ENCODE results near the gene PCCA. TPM values are rescaled to one million over a fixed set of nuclear protein-coding genes. Genes with fewer than 3 reads are reported as not detected.

The PCCA gene, protein sequence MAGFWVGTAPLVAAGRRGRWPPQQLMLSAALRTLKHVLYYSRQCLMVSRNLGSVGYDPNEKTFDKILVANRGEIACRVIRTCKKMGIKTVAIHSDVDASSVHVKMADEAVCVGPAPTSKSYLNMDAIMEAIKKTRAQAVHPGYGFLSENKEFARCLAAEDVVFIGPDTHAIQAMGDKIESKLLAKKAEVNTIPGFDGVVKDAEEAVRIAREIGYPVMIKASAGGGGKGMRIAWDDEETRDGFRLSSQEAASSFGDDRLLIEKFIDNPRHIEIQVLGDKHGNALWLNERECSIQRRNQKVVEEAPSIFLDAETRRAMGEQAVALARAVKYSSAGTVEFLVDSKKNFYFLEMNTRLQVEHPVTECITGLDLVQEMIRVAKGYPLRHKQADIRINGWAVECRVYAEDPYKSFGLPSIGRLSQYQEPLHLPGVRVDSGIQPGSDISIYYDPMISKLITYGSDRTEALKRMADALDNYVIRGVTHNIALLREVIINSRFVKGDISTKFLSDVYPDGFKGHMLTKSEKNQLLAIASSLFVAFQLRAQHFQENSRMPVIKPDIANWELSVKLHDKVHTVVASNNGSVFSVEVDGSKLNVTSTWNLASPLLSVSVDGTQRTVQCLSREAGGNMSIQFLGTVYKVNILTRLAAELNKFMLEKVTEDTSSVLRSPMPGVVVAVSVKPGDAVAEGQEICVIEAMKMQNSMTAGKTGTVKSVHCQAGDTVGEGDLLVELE
- total RNA-seq: 8.6 and 9.7 TPM in 2 replicates

DNA sequence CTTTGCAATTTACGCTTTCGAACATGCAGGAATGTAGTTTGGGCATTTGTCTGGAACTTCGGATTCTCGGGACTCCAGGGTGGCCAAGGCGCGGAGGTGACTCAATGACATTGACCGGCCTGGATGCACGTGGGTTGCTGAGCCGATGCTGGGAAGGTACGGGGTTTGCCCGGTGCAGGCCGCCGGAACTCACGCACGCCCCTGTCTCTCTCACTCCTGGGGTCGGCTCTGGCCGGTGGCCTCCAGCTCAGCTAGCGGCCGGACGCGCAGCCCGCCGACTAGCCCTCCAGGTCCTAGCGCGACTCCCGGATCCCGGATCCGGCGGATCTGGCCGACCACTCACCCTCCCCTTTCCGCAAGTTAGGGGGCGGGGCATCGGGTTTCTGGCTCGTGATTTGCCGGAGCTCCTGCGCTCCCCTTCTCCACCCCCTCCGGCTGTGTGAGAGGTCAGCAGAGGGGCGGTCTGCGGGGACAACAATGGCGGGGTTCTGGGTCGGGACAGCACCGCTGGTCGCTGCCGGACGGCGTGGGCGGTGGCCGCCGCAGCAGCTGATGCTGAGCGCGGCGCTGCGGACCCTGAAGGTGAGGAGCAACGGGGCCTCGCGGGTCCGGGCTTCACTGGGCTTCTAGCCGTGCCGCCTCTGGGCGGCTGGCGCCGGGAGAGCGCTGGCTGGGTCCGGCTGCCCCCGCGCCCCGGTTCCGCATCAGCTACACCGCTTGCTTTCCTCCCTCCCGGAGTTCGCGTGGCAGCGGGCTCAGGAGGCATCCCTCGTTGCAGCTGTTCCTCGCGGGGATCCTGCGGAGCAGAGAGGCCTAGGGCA, at the start of gene PCCA:
Gene PCCA, plus strand, starts transcription at position 450 of the 821 bp plus-strand sequence. Its CDS starts 28 bp downstream, at position 478.
- Mint-ChIP-seq H3K27ac (peak within 1 kb of the TSS; percentile 87), H3K4me3 (peak within 1 kb of the TSS; percentile 92), H3K9me3 (no peaks in the 10 kb centered on the region), H3K36me3 (ENCODE audit: low read depth) (peaks cover 9% of the 10 kb centered on the region), H3K27me3 (ENCODE audit: insufficient read depth) (peaks cover 8% of the 10 kb centered on the region), H3K4me1 (ENCODE audit: low read depth) (peaks cover 24% of the 10 kb centered on the region)
- intact Hi-C loops (cut with micrococcal nuclease): loop anchor here (1.0 to 5.0 kb wide), 9 partner anchors 44 to 727 kb away; partner anchors contain the start of genes GGACT and TMTC4
- peak; percentile 80 for DNase-seq (ENCODE audit: low spot score)

DNA sequence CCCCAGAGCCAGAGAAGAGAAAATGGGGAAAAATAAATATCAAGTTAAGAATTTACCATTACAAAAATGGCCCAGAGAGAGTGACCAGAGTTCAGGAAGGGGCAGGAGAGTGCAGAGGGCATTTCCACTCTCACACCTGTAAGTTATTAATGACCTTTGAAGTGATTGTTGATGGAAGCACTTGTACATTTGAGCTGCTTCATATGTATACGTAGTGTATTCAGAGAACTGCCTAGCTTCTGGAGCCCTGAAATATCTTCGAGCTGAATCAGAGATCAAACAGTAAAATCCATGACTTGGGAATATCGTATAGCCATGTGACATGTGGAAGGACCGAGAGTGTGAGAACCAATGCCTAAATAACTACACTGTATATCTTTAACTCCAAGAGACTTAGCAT, 49.2 kb upstream of the PCCA start:
- Mint-ChIP-seq H3K4me1 (ENCODE audit: low read depth) (no peaks in the 10 kb centered on the region), H3K9me3 (no peaks in the 10 kb centered on the region), H3K27ac (no peak overlapping the region), H3K27me3 (ENCODE audit: insufficient read depth) (peaks cover 11% of the 10 kb centered on the region), H3K4me3 (no peak overlapping the region), H3K36me3 (ENCODE audit: low read depth) (no peaks in the 10 kb centered on the region)
- intact Hi-C loops (cut with micrococcal nuclease): no loop called here
- no peak for DNase-seq (ENCODE audit: low spot score)

DNA sequence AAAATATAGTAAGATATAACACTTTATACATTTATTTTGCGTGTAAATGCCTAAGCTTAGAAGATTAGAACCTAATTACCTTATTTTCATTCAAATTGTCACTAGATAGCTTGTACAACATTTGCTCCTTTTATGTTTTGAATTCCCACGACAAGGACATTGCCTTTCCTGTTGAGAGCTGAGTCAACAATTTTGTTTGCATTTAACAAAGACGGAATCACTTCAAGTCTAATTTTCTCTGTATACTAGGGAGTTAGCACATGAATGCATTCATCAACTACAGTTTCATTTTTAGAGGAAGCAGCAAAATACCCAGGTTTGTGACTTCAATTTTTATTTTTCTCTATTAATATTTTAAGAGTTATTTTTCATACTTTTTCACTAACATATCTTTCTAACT, 48.7 kb upstream of the PCCA start:
- intact Hi-C loops (cut with micrococcal nuclease): no loop called here
- H3K4me1 Mint-ChIP-seq (ENCODE audit: low read depth): no peaks in the 10 kb centered on the region
- H3K27me3 Mint-ChIP-seq (ENCODE audit: insufficient read depth): peaks cover 11% of the 10 kb centered on the region
- no peak overlapping the region for H3K27ac Mint-ChIP-seq
- no peak for DNase-seq (ENCODE audit: low spot score)
- no peaks in the 10 kb centered on the region for H3K9me3 Mint-ChIP-seq
- no peak overlapping the region for H3K4me3 Mint-ChIP-seq
- H3K36me3 Mint-ChIP-seq (ENCODE audit: low read depth): no peaks in the 10 kb centered on the region

DNA sequence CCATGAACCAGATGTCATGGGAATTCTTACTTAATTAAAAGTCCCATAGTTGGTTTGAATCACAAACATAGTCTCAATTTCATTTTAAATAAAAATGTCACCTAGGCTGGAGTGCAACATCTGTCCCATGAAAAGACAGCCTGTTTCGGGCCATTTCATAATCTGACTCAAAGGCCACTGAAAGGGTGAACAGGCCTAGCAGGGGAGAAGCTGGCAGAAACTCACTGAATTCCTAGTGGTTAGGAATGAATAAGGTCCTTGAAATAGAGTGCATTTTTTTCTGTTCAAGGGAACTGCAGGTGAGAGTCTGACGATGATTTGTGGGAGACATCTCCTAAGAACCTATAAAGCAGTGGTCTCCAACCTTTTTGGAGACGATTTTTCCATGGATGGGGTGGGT, 44.0 kb upstream of the PCCA start:
- intact Hi-C loops (cut with micrococcal nuclease): no loop called here
- H3K27me3 Mint-ChIP-seq (ENCODE audit: insufficient read depth): peaks cover 6% of the 10 kb centered on the region
- H3K4me1 Mint-ChIP-seq (ENCODE audit: low read depth): no peaks in the 10 kb centered on the region
- no peaks in the 10 kb centered on the region for H3K36me3 Mint-ChIP-seq (ENCODE audit: low read depth)
- no peaks in the 10 kb centered on the region for H3K9me3 Mint-ChIP-seq
- no peak for DNase-seq (ENCODE audit: low spot score)
- no peak overlapping the region for H3K27ac Mint-ChIP-seq
- no peak overlapping the region for H3K4me3 Mint-ChIP-seq

DNA sequence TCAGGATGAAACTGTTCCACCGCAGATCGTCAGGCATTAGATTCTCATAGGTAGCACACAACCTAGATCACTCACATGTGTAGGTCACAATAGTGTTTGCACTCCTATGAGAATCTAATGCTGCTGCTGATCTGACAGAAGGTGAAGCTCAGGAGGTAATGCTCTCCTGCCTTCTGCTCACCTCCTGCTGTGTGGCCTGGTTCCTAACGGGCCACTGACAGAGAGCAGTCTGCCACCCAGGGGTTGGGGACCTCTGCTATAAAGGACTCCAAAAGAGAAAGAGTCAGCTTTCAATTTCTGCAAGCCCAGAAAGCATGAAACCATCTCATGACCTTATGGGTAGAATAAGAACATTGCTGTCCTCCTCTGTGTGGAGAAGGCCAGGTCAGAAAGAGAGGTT, 43.5 kb upstream of the PCCA start:
- Mint-ChIP-seq H3K4me1 (ENCODE audit: low read depth) (no peaks in the 10 kb centered on the region), H3K36me3 (ENCODE audit: low read depth) (no peaks in the 10 kb centered on the region), H3K27me3 (ENCODE audit: insufficient read depth) (peaks cover 6% of the 10 kb centered on the region), H3K27ac (no peak overlapping the region), H3K4me3 (no peak overlapping the region), H3K9me3 (no peaks in the 10 kb centered on the region)
- intact Hi-C loops (cut with micrococcal nuclease): no loop called here
- DNase-seq (ENCODE audit: low spot score): no peak

DNA sequence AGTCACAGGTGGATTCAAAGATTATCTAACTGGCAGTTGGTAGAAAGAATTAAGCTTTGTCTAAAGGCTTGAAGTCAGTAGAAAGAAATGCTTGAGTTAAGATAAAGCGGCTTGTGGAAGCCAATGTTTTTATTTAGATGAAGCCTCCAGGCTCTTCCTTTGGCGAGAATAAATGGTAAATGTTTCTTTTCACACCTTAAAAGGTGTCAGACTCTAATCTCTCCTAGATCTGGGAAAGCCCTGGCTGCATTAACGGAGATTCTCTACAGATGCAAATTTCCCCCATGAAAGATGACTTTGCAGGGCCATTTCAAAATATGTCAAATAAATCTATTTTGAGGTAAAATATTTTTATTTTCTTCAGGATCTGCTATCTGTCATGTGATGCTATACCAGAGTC, 37.8 kb upstream of the PCCA start:
- H3K27me3 Mint-ChIP-seq (ENCODE audit: insufficient read depth): peaks cover 3% of the 10 kb centered on the region
- H3K4me3 Mint-ChIP-seq: no peak overlapping the region
- no peaks in the 10 kb centered on the region for H3K4me1 Mint-ChIP-seq (ENCODE audit: low read depth)
- H3K27ac Mint-ChIP-seq: no peak overlapping the region
- intact Hi-C loops (cut with micrococcal nuclease): no loop called here
- H3K9me3 Mint-ChIP-seq: no peaks in the 10 kb centered on the region
- DNase-seq (ENCODE audit: low spot score): no peak
- no peaks in the 10 kb centered on the region for H3K36me3 Mint-ChIP-seq (ENCODE audit: low read depth)

DNA sequence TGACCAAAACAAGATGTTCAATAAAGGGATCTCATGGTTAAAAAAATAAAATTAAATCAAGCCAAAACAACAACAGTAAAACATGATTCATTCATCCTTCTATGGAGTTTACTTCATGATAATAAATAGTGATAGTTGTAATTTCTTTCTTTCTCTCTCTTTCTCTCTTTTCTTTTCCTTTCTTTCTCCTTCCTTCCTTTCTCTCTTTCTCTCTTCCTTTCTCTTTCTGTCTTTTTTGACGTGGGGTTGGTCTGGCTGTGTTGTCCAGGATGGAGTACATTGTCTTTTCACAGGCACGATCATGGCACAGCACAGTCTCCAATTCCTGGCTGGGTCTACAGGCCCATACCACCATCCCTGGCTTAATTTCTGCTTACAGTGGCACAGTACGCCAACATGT, 29.1 kb upstream of the PCCA start:
- Mint-ChIP-seq H3K9me3 (peaks cover 18% of the 10 kb centered on the region), H3K4me1 (ENCODE audit: low read depth) (no peaks in the 10 kb centered on the region)
- intact Hi-C loops (cut with micrococcal nuclease): no loop called here

DNA sequence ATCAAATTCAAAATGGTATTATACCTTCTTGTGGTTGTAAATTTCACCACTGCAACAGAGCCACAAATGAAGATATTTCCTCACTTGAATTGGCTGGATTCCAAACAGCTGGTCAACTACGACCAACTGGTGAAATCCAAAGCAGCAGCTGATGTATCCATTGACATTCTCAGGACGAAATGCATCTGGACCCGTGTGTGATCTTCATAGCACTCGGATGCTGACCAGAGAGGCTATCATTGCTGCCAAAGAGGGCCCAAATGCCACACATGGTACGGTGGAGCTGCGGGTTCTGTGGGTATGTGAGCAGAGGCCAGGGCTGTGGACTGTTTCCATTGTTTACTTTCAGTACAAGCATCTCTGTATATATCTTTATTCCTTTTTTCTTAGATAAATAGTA, 25.6 kb upstream of the PCCA start:
- no peak for DNase-seq (ENCODE audit: low spot score)
- no peak overlapping the region for H3K4me3 Mint-ChIP-seq
- peaks cover 9% of the 10 kb centered on the region for H3K27me3 Mint-ChIP-seq (ENCODE audit: insufficient read depth)
- H3K36me3 Mint-ChIP-seq (ENCODE audit: low read depth): peaks cover 1% of the 10 kb centered on the region
- no peak overlapping the region for H3K27ac Mint-ChIP-seq
- peaks cover 16% of the 10 kb centered on the region for H3K9me3 Mint-ChIP-seq
- no peaks in the 10 kb centered on the region for H3K4me1 Mint-ChIP-seq (ENCODE audit: low read depth)
- intact Hi-C loops (cut with micrococcal nuclease): no loop called here

More for the DNA sequence above, 29.1 kb upstream of the PCCA start:
- H3K27ac Mint-ChIP-seq: no peak overlapping the region
- no peak for DNase-seq (ENCODE audit: low spot score)
- peaks cover 3% of the 10 kb centered on the region for H3K27me3 Mint-ChIP-seq (ENCODE audit: insufficient read depth)
- H3K4me3 Mint-ChIP-seq: no peak overlapping the region
- H3K36me3 Mint-ChIP-seq (ENCODE audit: low read depth): peaks cover 1% of the 10 kb centered on the region

DNA sequence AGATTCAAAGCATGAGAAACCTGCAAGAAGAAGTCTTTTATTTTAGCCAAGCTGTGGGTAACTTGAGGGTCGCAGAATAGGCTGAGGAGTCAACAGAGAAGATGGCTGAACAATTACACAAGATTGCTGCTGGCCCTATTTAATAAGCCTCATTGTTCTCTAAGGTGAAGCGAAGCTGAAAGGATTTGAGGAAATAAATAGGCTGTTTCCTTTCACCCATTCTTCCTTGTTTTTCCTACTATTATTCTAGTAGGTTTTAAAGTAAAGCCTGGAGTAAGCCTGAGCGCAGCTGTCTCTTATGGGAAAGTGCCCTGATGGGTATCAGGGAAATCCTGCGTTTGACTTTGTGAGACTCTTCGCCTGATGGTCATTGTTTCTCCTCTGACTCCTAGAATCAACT, 25.0 kb upstream of the PCCA start:
- Mint-ChIP-seq H3K27me3 (ENCODE audit: insufficient read depth) (peaks cover 12% of the 10 kb centered on the region), H3K4me3 (no peak overlapping the region), H3K27ac (no peak overlapping the region), H3K4me1 (ENCODE audit: low read depth) (no peaks in the 10 kb centered on the region), H3K36me3 (ENCODE audit: low read depth) (no peaks in the 10 kb centered on the region), H3K9me3 (peaks cover 11% of the 10 kb centered on the region)
- intact Hi-C loops (cut with micrococcal nuclease): no loop called here
- no peak for DNase-seq (ENCODE audit: low spot score)

DNA sequence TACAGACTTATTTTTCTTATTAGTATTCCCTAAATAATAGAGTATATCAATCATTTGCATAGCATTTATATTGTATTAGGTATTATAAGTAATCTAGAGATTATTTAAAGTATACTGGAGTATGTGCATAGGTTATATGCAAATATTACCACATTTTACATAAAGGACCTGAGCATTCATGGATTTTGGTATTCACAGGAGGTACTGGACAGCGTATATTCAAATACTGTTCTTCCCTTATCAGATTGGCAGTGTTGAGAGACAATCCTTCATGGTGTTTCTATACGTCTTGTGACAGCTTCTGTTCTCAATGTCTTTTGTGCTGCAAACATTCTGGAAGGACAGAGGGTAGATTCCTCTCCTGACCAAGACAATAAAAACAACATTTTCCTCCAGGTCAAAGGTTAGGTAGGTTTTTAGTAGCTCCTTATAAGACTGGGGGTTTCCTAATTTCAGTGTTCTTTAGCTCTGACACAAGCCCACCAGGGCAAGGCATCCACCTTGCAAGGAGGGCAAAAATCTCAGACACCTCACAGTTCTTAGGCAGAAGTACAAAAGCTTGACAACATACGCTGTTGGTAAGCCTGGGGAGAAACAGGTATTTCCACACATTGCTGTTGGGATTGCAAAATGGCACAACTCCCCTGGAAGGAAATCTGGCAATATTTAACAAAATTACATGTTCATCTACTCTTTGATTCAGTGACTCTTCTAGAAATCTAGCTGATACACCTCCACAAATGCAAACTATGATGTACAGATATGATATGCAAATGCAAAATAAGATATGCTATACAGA, 20.6 kb upstream of the PCCA start:
- Mint-ChIP-seq H3K27me3 (ENCODE audit: insufficient read depth) (peaks cover 20% of the 10 kb centered on the region), H3K9me3 (no peaks in the 10 kb centered on the region), H3K36me3 (ENCODE audit: low read depth) (no peaks in the 10 kb centered on the region), H3K4me1 (ENCODE audit: low read depth) (no peaks in the 10 kb centered on the region), H3K4me3 (no peak overlapping the region), H3K27ac (no peak overlapping the region)
- no peak for DNase-seq (ENCODE audit: low spot score)
- intact Hi-C loops (cut with micrococcal nuclease): no loop called here

DNA sequence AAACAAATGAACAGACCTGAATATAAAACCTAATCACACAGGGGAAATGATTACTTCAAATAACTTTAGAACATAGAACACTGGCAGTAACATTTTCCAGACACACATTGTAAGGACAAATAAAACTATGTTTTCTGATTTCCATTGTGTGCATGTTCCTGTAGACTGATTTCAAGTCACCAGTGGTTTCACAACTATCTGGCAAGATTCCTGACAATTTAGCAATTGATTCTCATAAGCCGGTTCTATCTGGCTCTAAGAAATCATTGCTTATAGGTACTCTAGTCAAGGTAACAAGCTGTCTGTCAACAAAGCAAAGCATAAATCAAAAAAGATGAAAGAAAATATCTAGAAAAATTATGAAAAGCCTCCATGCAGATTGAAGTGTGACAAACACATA, 19.6 kb upstream of the PCCA start:
- Mint-ChIP-seq H3K4me1 (ENCODE audit: low read depth) (no peaks in the 10 kb centered on the region), H3K27ac (no peak overlapping the region), H3K9me3 (no peaks in the 10 kb centered on the region), H3K27me3 (ENCODE audit: insufficient read depth) (peaks cover 18% of the 10 kb centered on the region), H3K36me3 (ENCODE audit: low read depth) (no peaks in the 10 kb centered on the region), H3K4me3 (no peak overlapping the region)
- DNase-seq (ENCODE audit: low spot score): no peak
- intact Hi-C loops (cut with micrococcal nuclease): no loop called here

Data from activated T-helper 1 cell treated with anti-CD3 and anti-CD28 coated beads, Interleukin-12 subunit alpha, Interleukin-12 subunit beta, Interleukin-2, Interleukin-4 antibody, amounts not matched to agents 30 ng/mL and 10 ng/mL and 1 ng/mL, durations not matched to agents 14 hours and 24 hours and 36 hours (primary cell).